OCI-LY7 (cell line): ENCODE data around the gene PDILT. TPM values are rescaled to one million over a fixed set of nuclear protein-coding genes. Genes with fewer than 3 reads are reported as not detected.

Experiments
- BruUV-seq: library from RNA; stranded (reverse); fragments of 400-500 nt; replicated peaks from 2 replicates; lab custom pipeline; 2021; lab: Mats Ljungman, UMichigan
- CTCF ChIA-PET: fragments of 300-600 bp; sonication (Branson Sonifier 250); formaldehyde crosslinking; loops from one replicate; lab custom pipeline; 2022; ENCODE audit warnings: antibody characterized with exemption; ENCODE audit not compliant: unreplicated experiment; lab: Charles Lee
- POLR2A ChIA-PET: fragments of 300-600 bp; sonication (Branson Sonifier 250); formaldehyde crosslinking; loops from one replicate; lab custom pipeline; 2022; ENCODE audit warnings: antibody characterized with exemption; lab: Charles Lee
- DNase-seq: peaks from one replicate; pipeline ENCODE4 v3.0.0-alpha.2; 2015; ENCODE audit warnings: low spot score
- H2AFZ ChIP-seq: fragments of 200-600 bp; sonication (generic), shearing (Covaris generic); 2 replicates; pipeline ENCODE4 v1.6.1; 2014; ENCODE audit warnings: mild to moderate bottlenecking, antibody characterized with exemption, low read length, moderate library complexity
- H3K27ac ChIP-seq: fragments of 200-600 bp; sonication (generic); 2 replicates; pipeline ENCODE4 v1.5.1; 2014; ENCODE audit warnings: mixed run types, low read depth, mild to moderate bottlenecking, moderate library complexity, low read length, inconsistent platforms; ENCODE audit not compliant: poor library complexity, severe bottlenecking
- H3K36me3 ChIP-seq: fragments of 200-600 bp; sonication (generic); 2 replicates; pipeline ENCODE4 v1.6.1; 2014; ENCODE audit warnings: mild to moderate bottlenecking, antibody characterized with exemption, low read length, moderate library complexity, mixed read lengths; ENCODE audit not compliant: insufficient read depth
- H3K4me1 ChIP-seq: fragments of 200-600 bp; sonication (generic); 2 replicates; pipeline ENCODE4 v1.5.1; 2014; ENCODE audit warnings: mild to moderate bottlenecking, low read length; ENCODE audit not compliant: insufficient read depth, poor library complexity, severe bottlenecking
- H3K4me2 ChIP-seq: fragments of 200-600 bp; sonication (generic); 2 replicates; pipeline ENCODE4 v1.6.1; 2014; ENCODE audit warnings: mild to moderate bottlenecking, low read length
- H3K4me3 ChIP-seq: fragments of 200-600 bp; sonication (generic); 2 replicates; pipeline ENCODE4 v1.5.1; 2014; ENCODE audit warnings: mild to moderate bottlenecking, low read depth, low read length; ENCODE audit not compliant: poor library complexity, severe bottlenecking
- H3K79me2 ChIP-seq: fragments of 200-600 bp; sonication (generic); 2 replicates; pipeline ENCODE4 v1.6.1; 2016; ENCODE audit warnings: low read depth, mild to moderate bottlenecking, low read length, moderate library complexity, mixed read lengths; ENCODE audit not compliant: insufficient read depth
- H3K9me2 ChIP-seq: fragments of 200-600 bp; sonication (generic); 2 replicates; pipeline ENCODE4 v1.6.1; 2016; ENCODE audit warnings: mild to moderate bottlenecking, low read length, mixed read lengths; ENCODE audit not compliant: insufficient read depth
- H3K9me3 ChIP-seq: fragments of 200-600 bp; sonication (generic); 2 replicates; pipeline ENCODE4 v1.6.1; 2014; ENCODE audit warnings: mild to moderate bottlenecking, mixed run types, low read length, mixed read lengths
- H4K20me1 ChIP-seq: fragments of 200-600 bp; sonication (generic); 2 replicates; pipeline ENCODE4 v1.6.1; 2014; ENCODE audit warnings: mild to moderate bottlenecking, antibody characterized with exemption, low read length, moderate library complexity, mixed read lengths; ENCODE audit not compliant: insufficient read depth
- EZH2phosphoT487 ChIP-seq: fragments of 200-600 bp; sonication (generic); IDR thresholded peaks from 2 replicates; pipeline ENCODE4 v1.6.1; 2018; ENCODE audit warnings: low read depth, borderline replicate concordance, mild to moderate bottlenecking, mixed run types, antibody characterized with exemption, low read length, moderate library complexity, mixed read lengths
- intact Hi-C: fragments of 100-400 bp; cut with micrococcal nuclease; formaldehyde crosslinking; loops from one replicate; pipeline ENCODE4 v1.10.0; 2022; ENCODE audit not compliant: unreplicated experiment
- total RNA-seq, 2 experiments: library from RNA; depleted of rRNA in 1 of 2; stranded (reverse); fragments of >200 nt in 1 of 2; shearing (Covaris generic) in 1 of 2; gene quantifications; 2 replicates each; pipeline ENCODE4 v1.2.3, GENCODE V29; 2014 to 2022
- TF ChIP-seq, protein P1 (sequence below): fragments of 200-600 bp; sonication (generic); conservative IDR thresholded peaks from 2 replicates; pipeline ENCODE4 v1.5.1; 2014; ENCODE audit warnings: mild to moderate bottlenecking, antibody characterized with exemption, low read length, moderate library complexity, mixed read lengths

The PDILT gene
- total RNA-seq, 2 experiments from 2014 or later: not detected

- CTCF ChIA-PET: no interaction called here
- no TSS peak for BruUV-seq
- TF ChIP-seq, protein P1, sequence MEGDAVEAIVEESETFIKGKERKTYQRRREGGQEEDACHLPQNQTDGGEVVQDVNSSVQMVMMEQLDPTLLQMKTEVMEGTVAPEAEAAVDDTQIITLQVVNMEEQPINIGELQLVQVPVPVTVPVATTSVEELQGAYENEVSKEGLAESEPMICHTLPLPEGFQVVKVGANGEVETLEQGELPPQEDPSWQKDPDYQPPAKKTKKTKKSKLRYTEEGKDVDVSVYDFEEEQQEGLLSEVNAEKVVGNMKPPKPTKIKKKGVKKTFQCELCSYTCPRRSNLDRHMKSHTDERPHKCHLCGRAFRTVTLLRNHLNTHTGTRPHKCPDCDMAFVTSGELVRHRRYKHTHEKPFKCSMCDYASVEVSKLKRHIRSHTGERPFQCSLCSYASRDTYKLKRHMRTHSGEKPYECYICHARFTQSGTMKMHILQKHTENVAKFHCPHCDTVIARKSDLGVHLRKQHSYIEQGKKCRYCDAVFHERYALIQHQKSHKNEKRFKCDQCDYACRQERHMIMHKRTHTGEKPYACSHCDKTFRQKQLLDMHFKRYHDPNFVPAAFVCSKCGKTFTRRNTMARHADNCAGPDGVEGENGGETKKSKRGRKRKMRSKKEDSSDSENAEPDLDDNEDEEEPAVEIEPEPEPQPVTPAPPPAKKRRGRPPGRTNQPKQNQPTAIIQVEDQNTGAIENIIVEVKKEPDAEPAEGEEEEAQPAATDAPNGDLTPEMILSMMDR: no peak
- no peak for TF ChIP-seq EZH2phosphoT487
Measured at GRCh38 chr16:20320178-20320577, 84.4 kb downstream of the PDILT start.

DNA sequence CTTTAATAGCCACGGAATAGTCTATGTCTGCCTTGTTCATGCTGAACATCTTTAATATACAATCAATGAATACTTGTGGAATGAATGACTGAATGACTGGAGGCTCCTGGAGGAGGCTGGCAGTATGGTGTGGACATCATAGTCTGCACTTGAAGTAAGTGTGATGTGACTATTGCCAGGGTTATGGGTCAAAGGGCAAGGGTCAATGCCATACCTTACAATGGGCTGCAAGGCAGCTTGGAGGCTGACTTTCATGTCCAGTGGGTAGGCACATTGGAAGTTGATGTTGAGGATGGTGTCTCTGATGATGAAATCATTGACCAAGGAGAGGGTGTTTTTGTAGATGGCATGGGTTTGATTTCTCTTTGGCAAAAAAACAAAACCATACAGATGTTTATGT is 85.1 kb downstream of the PDILT start:
- BruUV-seq: no TSS peak
- ChIA-PET CTCF (no interaction called here), POLR2A (no interaction called here)
- TF ChIP-seq EZH2phosphoT487: no peak
- TF ChIP-seq, protein P1: no peak
- H3K79me2 ChIP-seq: no peaks in the 10 kb centered on the region
- no peaks in the 10 kb centered on the region for H3K9me3 ChIP-seq
- no peak overlapping the region for H3K4me2 ChIP-seq
- H4K20me1 ChIP-seq: no peaks in the 10 kb centered on the region
- H3K4me3 ChIP-seq: no peak overlapping the region
- no peaks in the 10 kb centered on the region for H3K36me3 ChIP-seq
- no peaks in the 10 kb centered on the region for H3K9me2 ChIP-seq
- DNase-seq: no peak
- intact Hi-C loops: no loop called here
- no peak overlapping the region for H3K27ac ChIP-seq
- H3K4me1 ChIP-seq: no peaks in the 10 kb centered on the region
- H2AFZ ChIP-seq: no peak overlapping the region

More at GRCh38 chr16:20320178-20320577, 84.4 kb downstream of the PDILT start:
- Histone ChIP-seq H3K9me2 (no peaks in the 10 kb centered on the region), H4K20me1 (no peaks in the 10 kb centered on the region), H3K27ac (no peak overlapping the region), H3K4me1 (no peaks in the 10 kb centered on the region), H3K4me3 (no peak overlapping the region), H3K4me2 (no peak overlapping the region), H3K79me2 (no peaks in the 10 kb centered on the region), H3K36me3 (no peaks in the 10 kb centered on the region), H3K9me3 (no peaks in the 10 kb centered on the region), H2AFZ (no peak overlapping the region)
- DNase-seq: no peak
- POLR2A ChIA-PET: no interaction called here
- intact Hi-C loops: no loop called here

DNA sequence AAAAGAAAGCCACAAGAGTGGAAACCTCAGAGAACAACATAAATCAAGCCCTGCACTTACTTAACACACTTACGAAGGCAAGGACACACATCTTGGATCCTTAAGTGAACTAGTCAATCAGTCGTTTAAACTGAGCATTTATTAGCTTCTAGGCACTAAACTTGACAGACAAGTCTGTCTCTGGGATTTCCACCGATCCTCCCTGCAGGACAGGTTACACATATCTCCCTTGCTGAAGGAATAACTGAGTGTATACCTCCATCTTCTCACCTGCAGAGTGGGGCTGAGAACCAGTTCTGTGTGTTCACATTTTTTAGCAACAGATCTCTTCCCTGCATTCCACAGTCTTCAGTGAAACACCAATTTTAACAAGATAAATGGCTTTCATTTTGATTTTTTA is 86.1 kb downstream of the PDILT start:
- Histone ChIP-seq H3K9me2 (no peaks in the 10 kb centered on the region), H3K36me3 (no peaks in the 10 kb centered on the region), H3K79me2 (no peaks in the 10 kb centered on the region), H3K4me3 (no peak overlapping the region), H3K4me1 (no peaks in the 10 kb centered on the region), H4K20me1 (no peaks in the 10 kb centered on the region), H3K9me3 (no peaks in the 10 kb centered on the region), H3K4me2 (no peak overlapping the region), H2AFZ (no peak overlapping the region), H3K27ac (no peak overlapping the region)
- POLR2A ChIA-PET: no interaction called here
- CTCF ChIA-PET: no interaction called here
- DNase-seq: no peak
- intact Hi-C loops: no loop called here
- TF ChIP-seq, protein P1: no peak
- no peak for TF ChIP-seq EZH2phosphoT487
- no TSS peak for BruUV-seq
